CD4-positive, alpha-beta T cell treated with Interleukin-17A for 1 hour (primary cell): ENCODE results near the gene MYCBPAP.

Experiments
- DNase-seq: peaks from one replicate; pipeline ENCODE4 v3.0.0-alpha.2; 2020

The MYCBPAP gene

GRCh38 chr17:50554201-50554600 is 46.0 kb downstream of the MYCBPAP start:
- no peak for DNase-seq

GRCh38 chr17:50556803-50557202 is 48.6 kb downstream of the MYCBPAP start:
- no peak for DNase-seq

- DNase-seq: no peak
Observed at GRCh38 chr17:50557630-50558029, 49.4 kb downstream of the MYCBPAP start.

GRCh38 chr17:50558091-50558490 is 49.9 kb downstream of the MYCBPAP start:
- DNase-seq: no peak

- no peak for DNase-seq
Observed at GRCh38 chr17:50558581-50558940, 50.3 kb downstream of the MYCBPAP start.

GRCh38 chr17:50558941-50559614 is 50.8 kb downstream of the MYCBPAP start:
- peak; percentile 15 for DNase-seq

- DNase-seq: peak; percentile 25
Observed at GRCh38 chr17:50559674-50560184, 51.5 kb downstream of the MYCBPAP start.

GRCh38 chr17:50560185-50560824 is 52.1 kb downstream of the MYCBPAP start, which contains the start of gene CACNA1G:
TSS of gene CACNA1G (plus strand) at chr17:50560715. CDS start at chr17:50561460, 745 bp downstream.
- DNase-seq: peak; percentile 91

- DNase-seq: peak; percentile 24
Observed at GRCh38 chr17:50560931-50561745, 52.9 kb downstream of the MYCBPAP start.

- no peak for DNase-seq
Observed at GRCh38 chr17:50561746-50562141, 53.5 kb downstream of the MYCBPAP start.

- peak; percentile 11 for DNase-seq
Observed at GRCh38 chr17:50562242-50563091, 54.2 kb downstream of the MYCBPAP start.

GRCh38 chr17:50563092-50563511 is 54.9 kb downstream of the MYCBPAP start:
- DNase-seq: no peak

GRCh38 chr17:50564916-50565315 is 56.7 kb downstream of the MYCBPAP start:
- peak; percentile 19 for DNase-seq

- peak; percentile 54 for DNase-seq
Observed at GRCh38 chr17:50565402-50566350, 57.4 kb downstream of the MYCBPAP start.

- no peak for DNase-seq
Observed at GRCh38 chr17:50566886-50567285, 58.6 kb downstream of the MYCBPAP start.

- DNase-seq: no peak
Observed at GRCh38 chr17:50568659-50569058, 60.4 kb downstream of the MYCBPAP start.

- DNase-seq: no peak
Observed at GRCh38 chr17:50569592-50569991, 61.4 kb downstream of the MYCBPAP start.

GRCh38 chr17:50570032-50570431 is 61.8 kb downstream of the MYCBPAP start:
- DNase-seq: no peak

GRCh38 chr17:50570528-50570927 is 62.3 kb downstream of the MYCBPAP start:
- no peak for DNase-seq

GRCh38 chr17:50571681-50572080 is 63.4 kb downstream of the MYCBPAP start:
- no peak for DNase-seq

GRCh38 chr17:50572541-50572940 is 64.3 kb downstream of the MYCBPAP start:
- DNase-seq: no peak
